COLO829 (cell line): Measurements from ENCODE around the gene DEFB108B.
"Not testable (repeated sequence)": the region's sequence is repeated elsewhere in the genome, so short reads cannot be mapped to it uniquely, and the experiment has no call there.

ENCODE experiments used
- DNase-seq: peaks from one replicate; pipeline ENCODE4 v3.0.0; 2012; ENCODE audit warnings: low spot score

DEFB108B gene

DNA sequence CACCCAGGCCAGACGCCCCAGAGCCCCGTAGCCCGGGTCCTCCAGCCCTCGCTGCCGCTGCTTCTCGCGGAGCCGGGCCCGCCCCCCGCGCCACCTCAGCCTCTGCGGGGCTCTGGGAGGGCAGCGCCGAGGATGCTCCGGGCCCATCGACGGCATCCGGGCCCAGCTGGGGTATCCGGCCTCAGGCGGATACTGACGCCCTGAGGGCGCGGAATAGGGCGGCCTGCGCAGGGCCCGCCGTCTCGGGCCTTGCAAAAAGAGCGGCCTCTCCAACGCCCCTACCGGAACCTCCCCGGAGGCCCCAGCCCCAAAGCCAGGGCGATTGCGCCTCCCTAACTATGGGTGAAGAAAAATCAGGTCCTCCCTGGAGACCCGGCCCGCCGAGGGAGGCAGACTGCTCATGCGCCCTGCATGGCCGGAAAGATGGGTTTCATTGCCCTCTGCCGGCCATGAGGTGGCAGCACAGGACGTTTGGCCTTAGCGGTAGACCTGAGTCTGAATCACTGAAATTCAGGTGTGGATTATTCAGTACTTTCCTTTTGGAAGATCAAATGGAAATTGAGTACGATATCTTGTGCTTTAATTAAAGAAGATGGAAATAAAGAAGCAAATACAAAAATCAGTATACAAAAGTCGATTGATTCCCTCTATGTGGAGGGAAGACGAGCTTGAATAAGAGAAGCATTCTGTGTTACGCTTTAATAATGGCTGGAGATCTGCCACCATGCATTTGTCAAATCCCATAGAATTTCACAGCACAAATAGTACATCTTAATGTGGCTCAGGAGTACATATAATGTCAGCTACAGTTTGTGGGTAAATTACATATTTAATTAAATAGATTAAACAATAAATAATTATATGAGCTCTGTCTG is 19.3 kb upstream of the DEFB108B start:
- peak; percentile 51 for DNase-seq

DNA sequence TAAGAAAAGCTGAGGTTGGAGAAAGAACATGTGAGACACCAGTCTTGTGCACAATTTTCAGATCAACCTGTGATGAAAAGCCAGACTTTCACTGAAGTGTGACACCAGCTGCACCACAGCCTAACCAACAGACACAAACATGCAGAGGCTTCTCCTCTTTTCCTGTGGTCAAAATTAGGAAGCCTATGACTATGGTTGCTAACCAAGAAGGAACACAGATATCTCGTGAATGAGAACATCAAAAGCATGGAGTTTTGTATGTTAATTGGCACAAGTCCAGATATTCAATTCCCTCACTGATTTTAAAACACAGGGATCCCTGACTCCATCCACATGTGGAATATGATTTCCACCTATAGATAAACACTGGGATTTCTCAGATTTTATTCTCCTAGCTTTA is 11.5 kb upstream of the DEFB108B start:
- not testable (repeated sequence) for DNase-seq

DNA sequence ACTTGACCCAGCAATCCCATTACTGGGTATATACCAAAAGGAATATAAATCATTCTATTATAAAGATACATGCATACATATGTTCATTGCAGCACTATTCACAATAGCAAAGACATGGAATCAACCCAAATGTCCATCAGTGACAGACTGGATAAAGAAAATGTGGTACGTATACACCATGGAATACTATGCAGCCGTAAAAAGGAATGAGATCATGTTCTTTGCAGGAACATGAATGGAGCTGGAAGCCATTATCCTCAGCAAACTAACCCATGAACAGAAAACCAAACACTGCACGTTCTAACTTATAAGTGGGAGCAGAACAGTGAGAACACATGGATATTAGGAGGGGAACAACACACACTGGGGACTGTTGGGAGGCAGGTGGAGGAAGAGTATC is 3.8 kb upstream of the DEFB108B start:
- DNase-seq = not testable (repeated sequence)

DNA sequence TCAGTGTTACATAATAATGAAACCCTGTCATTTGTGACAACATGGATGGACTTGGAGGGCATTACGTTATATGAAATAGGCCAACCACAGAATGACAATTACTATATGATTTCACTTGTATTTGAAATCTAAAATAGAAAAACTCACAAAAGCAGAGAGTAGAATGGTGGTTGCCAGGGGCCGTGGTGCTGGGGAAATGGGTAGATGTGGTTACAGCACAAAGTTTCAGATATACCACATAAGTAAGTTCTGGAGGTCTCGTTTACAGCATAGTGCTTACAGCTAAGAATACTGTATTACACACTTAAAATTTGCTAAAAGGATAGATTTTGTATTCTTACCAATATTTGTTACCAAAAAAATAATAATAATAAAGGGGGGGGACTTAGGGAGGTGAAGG is 3.3 kb upstream of the DEFB108B start:
- DNase-seq = not testable (repeated sequence)

DNA sequence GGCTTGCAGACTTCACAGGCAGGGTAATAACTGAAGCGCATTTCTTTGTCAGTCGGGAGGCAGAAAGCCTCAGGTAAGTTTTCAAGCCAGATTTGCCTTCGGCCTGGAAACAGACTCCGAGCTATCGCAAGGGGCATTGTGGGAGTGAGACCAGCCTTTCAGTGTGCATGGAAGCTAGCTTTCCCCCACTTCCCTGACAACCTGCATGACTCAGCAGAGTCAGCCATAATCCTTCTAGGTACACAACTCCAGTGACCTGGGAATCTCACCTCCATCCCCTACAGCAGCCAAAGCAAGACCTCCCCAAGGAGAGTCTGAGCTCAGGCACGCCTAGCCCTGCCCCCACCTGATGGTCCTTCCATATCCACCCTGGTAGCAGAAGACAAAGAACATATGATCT is 9.7 kb downstream of the DEFB108B start:
- not testable (repeated sequence) for DNase-seq

DNA sequence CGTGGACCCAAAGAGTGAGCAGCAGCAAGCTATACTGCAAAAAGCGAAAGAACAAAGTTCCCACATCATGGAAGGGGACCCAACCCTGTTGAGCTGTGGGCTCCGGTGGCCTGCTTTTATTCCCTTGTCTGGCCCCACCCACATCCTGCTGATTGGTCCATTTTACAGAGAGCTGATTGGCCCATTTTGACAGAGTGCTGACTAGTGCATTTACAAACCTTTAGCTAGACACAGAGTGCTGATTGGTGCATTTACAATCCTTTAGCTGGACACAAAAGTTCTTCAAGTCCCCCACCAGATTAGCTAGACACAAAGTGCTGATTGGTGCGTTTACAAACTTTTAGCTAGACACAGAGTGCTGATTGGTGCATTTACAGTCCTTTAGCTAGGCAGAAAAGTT is 10.4 kb downstream of the DEFB108B start:
- DNase-seq = not testable (repeated sequence)

DNA sequence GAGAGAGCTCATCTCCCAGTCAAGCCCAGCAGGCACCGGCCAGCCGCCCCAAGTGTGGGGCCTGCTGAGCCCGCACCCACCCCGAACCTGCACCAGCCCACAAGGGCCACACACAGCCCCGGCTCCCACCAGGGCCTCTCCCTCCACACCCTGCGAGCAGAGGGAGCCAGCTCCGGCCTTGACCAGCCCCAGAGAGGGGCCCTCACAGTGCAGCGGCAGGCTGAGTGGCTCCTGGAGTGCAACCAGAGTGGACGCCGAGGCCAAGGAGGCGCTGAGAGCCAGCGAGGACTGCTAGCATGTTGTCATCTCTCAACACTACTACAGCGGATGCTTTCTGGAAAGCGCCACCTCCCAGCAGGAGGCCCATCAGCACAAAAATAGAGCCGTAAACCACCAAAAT is 10.9 kb downstream of the DEFB108B start:
- DNase-seq = no peak

DNA sequence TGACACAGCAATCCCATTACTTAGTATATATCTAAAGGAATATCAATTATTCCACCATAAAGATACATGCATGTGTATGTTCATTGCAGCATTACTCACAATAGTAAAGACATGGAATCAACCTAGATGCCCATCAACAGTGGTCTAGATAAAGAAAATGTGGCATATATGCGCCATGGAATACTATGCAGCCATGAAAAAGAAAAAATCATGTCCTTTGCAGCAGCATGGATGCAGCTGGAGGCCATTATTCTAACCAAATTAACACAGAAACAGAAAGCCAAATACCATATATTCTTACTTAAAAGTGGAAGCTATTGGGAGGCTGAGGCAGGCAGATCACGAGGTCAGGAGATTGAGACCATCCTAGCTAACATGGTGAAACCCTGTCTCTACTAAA is 20.9 kb downstream of the DEFB108B start:
- not testable (repeated sequence) for DNase-seq

DNA sequence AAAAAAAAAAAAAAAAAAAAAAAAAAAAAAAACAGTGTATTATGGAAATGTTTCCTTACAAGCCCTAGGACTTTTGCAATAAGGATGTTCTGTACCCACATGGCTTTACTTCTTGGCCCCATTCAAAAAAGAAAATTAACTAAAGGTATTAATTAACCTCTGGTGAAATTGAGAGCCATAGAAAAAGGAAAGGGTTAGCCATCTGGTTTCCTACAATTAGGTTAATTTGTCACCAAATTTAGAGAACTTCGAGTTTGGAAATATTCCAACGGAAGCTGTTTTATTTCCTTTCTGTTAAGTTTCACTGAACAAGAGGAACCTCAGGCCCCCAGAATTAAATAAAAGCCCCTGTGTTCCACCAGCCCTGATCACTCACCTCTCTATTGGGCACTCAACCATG is 22.9 kb downstream of the DEFB108B start:
- not testable (repeated sequence) for DNase-seq

DNA sequence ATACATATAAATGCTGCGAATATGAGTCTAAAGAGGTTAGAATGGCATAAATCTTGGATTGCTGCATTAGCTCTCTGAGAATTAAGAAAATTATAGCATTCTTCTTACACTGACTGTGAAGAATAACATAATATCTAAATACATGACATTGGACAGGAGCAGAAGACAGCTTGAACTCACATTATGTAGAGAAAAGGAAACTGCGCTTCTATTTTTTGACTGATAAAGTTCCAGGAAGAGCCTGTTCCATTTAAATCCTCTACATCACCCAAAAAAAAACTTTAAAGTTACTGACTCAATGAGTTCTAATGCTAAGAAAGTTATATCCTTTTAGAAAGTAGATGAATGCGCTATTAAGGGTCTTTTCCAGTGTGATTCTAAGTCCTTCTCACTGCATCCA is 27.8 kb downstream of the DEFB108B start:
- not testable (repeated sequence) for DNase-seq

DNA sequence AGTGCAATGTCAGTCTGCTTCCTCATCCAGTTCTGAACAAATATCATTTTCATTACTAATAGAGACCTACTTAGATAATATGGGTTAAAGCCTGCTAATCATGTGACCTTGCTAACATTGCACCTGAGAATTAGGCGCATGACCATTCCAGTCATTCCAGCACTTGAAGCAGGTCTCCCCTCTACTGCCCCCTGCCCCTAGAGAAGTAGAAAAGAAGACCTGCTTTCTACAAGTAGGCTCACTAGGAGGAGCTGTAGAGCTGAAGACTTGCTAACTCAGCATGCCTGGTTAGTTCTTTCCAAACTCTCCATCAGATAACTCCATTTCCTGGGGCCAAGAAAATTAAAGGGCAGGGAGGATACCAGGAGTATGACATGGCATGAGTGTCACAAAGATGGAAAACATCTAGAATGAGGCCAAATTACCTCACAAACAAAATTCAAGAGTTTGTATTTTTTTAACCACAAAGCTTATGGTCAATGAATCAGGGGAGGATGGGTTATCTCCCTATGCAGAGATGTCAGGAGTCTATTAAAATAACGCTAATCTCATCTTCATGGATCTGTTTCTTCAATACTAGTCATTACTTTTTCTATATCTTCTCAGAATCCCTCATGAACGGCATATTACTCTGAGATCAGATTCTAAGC is 31.1 kb downstream of the DEFB108B start:
- not testable (repeated sequence) for DNase-seq

DNA sequence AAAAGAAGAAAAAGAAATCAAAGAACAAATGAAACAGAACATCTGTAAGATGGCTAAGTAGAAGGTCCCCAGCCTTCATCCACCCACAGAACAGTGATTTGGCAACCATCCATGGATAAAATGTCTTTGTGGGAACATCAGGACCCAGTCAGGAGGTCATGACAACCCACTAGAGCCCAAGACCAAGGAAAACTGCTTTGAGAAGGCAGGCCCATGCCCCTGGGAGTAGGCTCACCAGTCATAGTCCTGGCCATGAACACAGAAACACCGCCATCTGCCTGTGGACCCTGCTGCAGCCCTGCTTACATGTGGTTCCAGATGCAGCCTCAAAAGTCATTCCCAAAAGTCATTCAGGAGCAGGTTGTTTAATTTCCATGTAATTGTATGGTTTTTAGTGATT is 34.2 kb downstream of the DEFB108B start:
- DNase-seq = not testable (repeated sequence)

DNA sequence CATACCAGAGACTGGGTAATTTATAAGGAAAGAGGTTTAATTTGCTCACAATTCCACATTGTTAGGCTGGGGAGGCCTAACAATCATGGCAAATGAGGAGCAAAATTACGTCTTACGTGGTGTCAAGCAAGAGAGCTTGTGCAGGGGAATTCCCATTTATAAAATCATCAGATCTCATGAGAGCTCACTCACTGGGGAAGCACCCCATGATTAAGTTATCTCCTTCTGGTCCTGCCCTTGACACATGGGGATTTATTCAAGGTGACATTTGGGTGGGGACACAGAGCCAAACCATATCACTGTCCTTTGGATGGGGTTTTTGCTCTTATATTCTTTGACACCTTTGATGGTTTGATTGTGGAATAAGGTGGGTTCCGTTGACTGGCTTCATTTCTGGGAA is 36.9 kb downstream of the DEFB108B start:
- DNase-seq = not testable (repeated sequence)

DNA sequence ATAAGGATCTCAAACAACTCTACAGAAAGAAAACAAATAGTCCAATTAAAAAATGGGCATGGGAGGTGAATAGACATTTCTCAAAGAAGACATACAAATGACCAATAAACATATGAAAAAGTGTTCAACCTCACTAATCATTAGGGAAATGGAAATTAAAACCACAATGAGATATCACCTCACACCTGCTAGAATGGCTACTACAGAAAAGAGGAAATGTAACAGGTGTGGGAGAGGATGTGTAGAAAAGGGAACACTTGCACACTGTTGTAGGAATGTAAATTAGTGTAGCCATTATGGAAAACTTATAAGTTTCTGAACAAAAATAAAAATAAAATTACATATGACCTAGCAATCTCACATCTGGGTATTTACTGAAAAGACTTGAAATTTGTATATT is 37.7 kb downstream of the DEFB108B start:
- not testable (repeated sequence) for DNase-seq

DNA sequence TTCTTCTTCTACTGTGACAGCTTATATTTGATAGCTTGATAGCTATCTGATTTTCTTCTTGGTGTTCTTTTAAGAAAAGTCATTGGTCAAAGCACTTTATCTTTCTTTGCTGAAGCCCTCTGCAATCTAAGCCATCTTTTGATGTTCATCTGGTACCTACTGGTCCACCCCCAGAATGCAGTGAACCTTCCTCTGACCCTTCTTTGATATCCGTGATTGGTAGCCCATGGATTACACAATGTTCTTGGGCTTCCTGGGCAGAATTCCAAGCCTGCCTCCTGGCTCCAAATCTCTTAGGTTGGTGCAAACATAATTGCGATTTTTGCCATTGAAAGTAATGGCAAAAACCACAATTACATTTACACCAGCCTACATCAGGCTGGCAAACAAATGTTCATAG is 43.3 kb downstream of the DEFB108B start:
- DNase-seq = not testable (repeated sequence)

DNA sequence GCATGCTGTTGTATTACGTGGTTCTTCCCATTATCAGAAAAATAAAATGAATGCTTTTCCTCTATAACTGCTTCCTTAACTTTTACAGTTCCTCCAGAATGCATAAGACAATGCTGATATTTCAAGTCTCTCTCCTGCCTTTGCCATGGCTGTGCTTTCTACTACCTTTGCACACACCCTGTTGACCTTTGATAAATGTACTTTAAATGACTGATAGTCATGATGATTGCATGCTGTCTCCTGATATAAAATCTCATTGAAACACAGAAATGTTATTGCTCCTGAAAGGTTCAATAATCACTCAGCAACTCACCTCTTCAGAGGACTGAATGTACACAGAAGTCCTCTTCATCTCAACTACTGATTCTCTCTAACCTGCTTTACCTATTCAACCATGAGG is 45.1 kb downstream of the DEFB108B start, which contains the start of gene DEFB131B:
TSS of gene DEFB131B (plus strand) at position 395 of the 400 bp plus-strand sequence. CDS start at position 395, 0 bp downstream.
- DNase-seq = not testable (repeated sequence)

DNA sequence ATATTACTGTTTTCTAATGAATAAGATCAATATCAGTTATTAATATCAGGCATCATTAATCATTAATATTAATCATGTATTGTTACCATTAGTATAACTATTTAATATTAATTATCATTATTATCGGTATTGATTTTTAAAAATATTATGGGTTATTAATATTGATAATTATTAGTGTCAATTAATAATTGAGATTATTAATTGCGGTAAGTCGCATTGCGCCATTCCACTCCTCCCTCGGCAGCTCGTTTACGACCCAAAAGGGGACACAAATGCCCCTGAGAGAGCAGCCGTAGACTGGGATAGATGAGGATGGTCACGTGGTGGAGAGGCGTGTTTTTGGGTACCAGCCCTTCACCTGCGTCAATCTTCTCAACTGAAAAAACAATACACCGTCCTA is 52.8 kb downstream of the DEFB108B start:
- not testable (repeated sequence) for DNase-seq
